ENCODE measurements around the gene PRR5L.

DNA sequence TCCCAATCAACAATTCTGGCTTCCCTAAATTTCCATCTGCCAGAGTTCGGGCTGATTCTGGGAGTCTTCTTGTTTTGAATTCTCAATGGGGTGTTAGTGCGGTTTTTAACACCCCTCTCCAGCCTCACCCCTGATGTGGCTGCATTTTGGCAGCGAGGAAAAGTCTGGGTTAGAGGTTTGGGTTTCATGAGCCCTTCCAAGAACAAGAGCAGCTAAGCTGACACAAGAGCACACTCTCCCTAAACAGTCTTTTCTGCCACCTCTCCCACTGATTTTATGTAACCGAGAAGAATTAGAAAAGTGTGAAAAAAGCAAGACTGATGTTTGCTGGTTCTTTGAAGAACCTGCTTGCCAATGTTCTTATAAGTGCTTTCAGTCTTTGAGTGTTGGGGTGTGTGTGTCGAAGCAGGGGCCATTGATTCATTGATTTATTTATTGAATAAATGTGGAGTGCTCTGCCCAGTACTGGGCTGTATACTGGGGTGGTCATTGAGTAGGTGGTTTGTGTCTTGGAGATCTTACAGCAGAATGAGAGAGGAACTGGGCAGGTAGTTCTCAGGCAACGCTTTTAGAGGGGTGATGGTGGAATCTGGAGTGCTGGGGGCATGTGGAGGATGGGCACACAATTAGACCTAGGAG is 112.5 kb downstream of the PRR5L start:
- TF ChIP-seq, protein P1, sequence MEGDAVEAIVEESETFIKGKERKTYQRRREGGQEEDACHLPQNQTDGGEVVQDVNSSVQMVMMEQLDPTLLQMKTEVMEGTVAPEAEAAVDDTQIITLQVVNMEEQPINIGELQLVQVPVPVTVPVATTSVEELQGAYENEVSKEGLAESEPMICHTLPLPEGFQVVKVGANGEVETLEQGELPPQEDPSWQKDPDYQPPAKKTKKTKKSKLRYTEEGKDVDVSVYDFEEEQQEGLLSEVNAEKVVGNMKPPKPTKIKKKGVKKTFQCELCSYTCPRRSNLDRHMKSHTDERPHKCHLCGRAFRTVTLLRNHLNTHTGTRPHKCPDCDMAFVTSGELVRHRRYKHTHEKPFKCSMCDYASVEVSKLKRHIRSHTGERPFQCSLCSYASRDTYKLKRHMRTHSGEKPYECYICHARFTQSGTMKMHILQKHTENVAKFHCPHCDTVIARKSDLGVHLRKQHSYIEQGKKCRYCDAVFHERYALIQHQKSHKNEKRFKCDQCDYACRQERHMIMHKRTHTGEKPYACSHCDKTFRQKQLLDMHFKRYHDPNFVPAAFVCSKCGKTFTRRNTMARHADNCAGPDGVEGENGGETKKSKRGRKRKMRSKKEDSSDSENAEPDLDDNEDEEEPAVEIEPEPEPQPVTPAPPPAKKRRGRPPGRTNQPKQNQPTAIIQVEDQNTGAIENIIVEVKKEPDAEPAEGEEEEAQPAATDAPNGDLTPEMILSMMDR (IDR thresholded peaks at IDR 0.05), result no peak
- TF ChIP-seq POLR2A (IDR thresholded peaks at IDR 0.05) (no peak), EP300 (IDR thresholded peaks at IDR 0.05) (no peak)

All from tibial nerve (tissue), 4 donors.